ENCODE results near the gene MED22.
"Not testable (repeated sequence)": the region's sequence is repeated elsewhere in the genome, so short reads cannot be mapped to it uniquely, and the experiment has no call there.

MED22 gene

GRCh38 chr9:133347985-133348717 is at the start of gene MED22, which contains the start of gene RPL7A:
Gene MED22 (minus strand): TSS chr9:133348131. CDS start chr9:133346662, 1,469 bp downstream.
Gene RPL7A (plus strand): TSS chr9:133348218. CDS start chr9:133348244, 26 bp downstream.
- DNase-seq = peak; percentile 90

DNA sequence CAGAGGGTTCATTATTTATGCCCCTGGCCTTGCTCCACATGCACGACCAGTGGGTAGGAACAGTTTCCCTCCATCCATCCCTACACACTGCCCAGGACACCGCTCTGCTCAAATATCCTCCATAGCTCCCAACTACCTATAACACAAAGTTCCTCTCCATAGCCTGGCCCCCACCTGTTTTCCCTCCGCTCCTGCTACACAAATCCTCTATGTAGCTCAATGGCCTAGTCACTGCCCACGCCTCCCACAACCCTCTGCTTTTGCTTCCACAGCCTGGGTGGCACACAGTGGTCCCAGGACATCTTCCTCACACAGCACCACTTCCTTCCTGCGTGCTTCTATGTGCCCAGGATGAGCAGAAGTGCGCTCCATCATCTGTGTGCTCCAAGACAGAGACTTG is 49.4 kb upstream of the MED22 start:
- no peak for DNase-seq

- DNase-seq = no peak
Measured at GRCh38 chr9:133396952-133397351, 49.0 kb upstream of the MED22 start.

GRCh38 chr9:133394687-133395271 is 46.8 kb upstream of the MED22 start:
- DNase-seq = no peak

- no peak for DNase-seq
Measured at GRCh38 chr9:133393399-133393798, 45.5 kb upstream of the MED22 start.

- DNase-seq = not testable (repeated sequence)
Measured at GRCh38 chr9:133392308-133392707, 44.4 kb upstream of the MED22 start.

- DNase-seq = not testable (repeated sequence)
Measured at GRCh38 chr9:133391449-133391848, 43.5 kb upstream of the MED22 start.

DNA sequence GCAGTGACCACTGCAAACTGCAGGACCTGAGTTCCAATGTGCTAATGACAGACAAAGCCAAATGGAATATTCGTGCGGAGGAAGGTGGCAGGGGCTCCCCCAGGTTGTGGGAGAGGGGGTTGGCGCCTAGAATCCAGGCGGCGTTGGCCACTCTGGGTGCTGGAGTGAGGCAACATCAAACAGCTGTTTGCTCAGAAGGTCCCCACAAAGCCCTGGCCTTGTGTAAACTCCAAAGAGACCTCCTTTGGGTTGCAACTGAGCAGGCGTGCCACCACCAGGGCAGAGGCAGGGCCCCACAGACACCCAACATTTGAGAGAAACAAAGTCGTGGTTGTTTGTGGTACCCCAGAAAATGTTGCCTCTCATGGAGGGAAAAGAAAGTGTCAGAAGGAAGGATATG is 42.8 kb upstream of the MED22 start:
- no peak for DNase-seq

DNA sequence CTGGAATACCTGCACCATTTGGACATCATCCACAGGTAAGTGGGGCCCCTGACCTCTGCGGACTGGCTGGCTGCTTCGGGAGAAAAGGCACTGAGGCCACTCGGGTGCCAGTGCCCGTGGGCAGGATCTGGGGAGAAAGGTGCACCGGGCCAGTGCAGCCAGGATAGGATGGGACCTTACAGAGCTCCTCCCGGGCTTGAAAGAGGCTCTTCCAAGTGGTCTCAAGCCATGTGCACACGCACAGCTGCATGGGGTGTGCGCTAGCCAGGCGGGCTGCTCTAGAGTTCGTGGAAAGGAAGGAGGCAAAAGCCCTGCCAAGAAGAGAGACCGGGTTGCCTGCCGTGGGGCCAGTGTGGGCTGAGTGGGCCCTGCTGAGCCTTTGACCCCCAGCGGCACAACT is 41.6 kb upstream of the MED22 start:
- no peak for DNase-seq

DNA sequence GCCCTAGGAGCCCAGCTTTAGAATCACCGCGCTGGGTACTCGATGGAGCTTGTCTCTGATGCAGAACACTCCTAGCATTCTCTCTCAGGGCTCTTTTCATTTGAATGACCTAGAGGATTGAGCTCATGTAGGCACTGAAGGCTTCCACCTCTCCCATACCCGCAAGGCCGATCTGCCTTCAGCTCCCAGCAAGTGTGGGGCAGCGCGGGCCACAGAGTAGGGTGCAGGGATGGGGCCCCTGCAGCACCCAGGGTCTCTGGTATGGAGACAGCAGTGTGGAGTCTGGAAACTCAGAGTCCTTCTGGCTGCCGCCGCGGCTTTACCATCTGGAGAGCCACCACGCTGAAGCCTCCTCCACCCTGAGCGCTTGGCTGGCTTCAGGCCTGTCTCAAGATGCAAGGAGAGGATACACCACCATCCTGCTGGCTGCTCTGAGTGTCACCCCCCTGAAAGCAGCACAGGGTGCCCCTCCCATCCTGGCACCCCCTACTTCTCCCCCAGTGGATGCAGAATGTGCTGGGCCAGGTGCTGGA is 41.2 kb upstream of the MED22 start:
- DNase-seq = no peak

GRCh38 chr9:133387680-133388079 is 39.7 kb upstream of the MED22 start:
- DNase-seq = no peak

GRCh38 chr9:133386338-133386737 is 38.4 kb upstream of the MED22 start:
- DNase-seq = no peak

DNA sequence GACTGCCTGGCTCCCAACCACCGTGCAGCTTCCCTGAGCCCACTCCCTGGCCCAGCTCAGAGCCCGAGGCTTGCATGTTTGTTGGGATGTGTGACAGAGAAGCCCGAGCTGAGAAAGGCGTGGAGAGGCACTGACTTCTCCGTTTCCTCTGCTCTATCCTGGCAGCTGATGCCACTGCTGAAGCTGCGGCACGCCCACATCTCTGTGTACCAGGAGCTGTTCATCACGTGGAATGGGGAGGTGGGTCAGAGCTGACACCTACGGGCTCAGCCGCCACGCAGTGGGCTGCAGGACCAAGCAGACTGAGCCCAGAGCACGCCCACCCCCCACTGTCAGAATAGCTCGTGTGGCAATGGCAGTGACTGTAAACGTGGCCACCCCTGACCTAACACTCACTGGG is 37.5 kb upstream of the MED22 start:
- no peak for DNase-seq

DNA sequence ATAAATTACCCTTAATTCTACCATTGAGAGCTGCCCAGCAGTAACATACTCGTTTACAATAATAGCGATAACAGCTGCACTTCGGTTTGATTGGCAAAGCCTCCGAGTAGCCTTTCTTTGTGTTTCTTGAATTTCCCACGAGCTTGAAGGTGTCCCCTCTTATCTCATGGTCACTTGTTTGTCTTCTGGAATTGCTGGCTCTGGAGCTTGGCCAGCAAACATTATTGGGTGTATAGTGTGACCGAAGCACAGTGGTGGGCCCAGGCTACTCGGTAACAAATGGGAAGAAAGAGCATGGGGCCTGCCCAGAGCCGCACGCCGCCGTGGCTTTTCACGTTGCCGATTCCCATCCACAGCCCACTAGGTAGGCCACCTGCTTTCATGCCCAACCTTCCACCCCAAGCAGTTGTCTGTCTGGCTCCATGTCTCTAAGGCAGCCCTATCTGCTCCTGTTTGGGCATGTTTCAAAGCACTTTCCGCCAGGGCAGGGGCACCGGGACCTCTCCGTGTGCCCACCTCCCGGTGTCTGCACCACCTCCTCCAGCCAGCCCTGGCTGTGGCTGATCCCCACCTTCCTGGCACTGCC is 36.9 kb upstream of the MED22 start:
- no peak for DNase-seq

DNA sequence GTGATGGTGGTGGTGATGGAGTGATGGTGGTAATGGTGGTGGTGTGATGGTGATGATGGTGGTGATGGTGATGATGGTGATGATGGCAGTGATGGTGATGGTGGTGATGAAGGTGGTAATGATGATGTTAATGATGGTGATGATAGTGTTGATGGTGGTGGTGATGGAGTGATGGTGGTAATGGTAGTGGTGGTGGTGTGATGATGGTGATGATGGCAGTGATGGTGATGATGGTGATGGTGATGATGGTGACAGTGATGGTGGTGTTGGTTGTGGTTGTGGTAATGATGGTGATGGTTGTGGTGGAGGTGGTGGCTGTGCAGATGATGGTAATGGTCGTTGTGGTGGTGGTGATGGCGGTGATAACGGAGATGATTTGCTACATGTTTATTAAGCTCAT is 35.5 kb upstream of the MED22 start:
- DNase-seq = no peak

DNA sequence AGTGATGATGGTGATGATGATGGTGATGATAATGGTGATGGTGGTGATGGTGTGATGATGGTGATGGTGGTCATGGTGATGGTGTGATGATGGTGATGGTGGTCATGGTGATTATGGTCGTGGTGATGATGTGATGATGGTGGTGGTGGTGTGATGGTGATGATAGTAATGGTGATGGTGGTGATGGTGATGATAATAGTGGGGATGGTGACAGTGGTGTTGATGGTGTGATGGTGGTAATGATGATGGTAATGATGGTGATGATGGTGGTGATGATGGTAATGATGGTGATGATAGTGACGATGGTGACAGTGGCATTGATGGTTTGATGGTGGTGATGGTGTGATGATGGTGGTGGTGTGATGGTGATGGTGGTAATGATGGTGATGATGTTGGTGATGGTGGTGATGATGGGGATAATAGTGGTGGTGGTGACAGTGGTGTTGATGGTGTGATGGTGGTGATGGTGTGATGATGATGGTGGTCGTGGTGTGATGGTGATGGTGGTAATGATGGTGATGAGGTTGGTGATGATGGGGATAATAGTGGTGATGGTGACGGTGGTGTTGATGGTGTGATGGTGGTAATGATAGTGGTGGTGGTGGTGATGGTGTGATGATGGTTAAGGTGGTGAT is 34.7 kb upstream of the MED22 start:
- DNase-seq = no peak

DNA sequence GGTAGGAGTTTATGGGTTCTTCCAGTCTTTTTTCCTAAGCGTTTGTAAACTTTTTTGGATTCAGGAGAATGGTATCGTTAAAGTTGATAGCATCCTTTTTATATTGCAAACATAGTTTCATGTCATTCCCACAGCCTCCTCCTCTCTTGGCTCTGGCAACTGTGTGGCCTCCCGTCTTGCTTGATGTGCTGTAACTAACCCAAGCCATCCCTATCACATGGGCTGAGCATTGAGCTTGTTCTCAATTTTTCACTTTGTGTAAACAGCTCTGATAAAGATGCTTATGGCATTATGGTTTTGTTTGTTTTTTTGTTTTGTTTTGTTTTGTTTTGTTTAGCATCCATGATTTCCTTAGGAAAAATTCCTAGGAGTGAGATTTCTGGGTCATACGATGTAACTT is 32.8 kb upstream of the MED22 start:
- DNase-seq = no peak

DNA sequence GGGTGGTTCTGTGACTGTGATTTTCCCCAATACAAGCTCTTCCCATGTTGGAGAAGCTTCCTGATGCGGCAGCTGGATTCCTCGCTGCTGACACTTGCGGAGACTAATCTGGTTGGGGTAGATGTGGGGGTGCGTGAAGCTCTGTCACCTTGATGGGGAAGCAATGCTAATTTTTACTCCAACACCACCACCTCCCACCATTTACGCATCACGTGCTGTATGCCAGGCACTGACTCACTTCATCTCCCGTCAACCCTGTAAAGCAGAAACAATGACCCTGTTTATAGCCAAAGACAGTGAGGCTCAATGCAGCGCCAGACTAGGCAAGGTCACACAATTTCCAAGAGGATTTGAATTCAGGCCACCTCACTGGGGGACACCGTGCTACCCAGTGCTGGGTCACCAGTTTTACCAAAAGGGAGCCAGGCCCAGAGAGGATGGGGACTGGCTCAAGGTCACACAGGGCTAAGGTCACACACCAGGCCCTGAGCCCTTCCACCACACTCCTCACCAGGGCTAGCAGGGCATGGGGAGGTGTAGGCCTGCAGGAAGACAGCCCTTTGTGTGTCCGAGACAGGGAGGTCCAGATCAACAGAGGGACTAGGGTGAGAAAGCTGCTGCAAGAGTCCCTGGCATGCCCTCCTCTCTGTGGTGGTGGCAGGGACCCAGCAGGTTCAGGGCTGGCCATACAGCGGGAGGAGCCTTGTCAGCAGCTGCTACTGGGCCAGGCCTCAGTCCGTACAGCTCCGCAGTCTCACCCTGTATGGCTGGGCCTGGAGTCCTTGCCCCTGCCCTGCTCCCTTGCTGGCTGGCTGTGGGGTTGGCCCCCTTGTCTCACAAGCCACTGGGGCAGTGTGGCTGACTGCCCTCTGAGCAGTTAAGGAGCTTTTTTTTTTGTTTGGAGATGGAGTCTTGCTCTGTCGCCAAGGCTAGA is 31.5 kb upstream of the MED22 start:
- no peak for DNase-seq

GRCh38 chr9:133378408-133378962 is 30.6 kb upstream of the MED22 start:
- no peak for DNase-seq

- DNase-seq = no peak
Measured at GRCh38 chr9:133377721-133378216, 29.8 kb upstream of the MED22 start.

GRCh38 chr9:133377280-133377679 is 29.3 kb upstream of the MED22 start:
- not testable (repeated sequence) for DNase-seq
